ENCODE results near the gene ACIN1.

- TF ChIP-seq CTCF (IDR thresholded peaks at IDR 0.05): no peak
- no peak for TF ChIP-seq POLR2A (IDR thresholded peaks at IDR 0.05)
These were observed 81.7 kb downstream of the ACIN1 start for GRCh38 chr14:23013054-23013748.

Data from testis (tissue), 2 donors.